ENCODE measurements around the gene DUSP1. TPM values are rescaled to one million over a fixed set of nuclear protein-coding genes. Genes with fewer than 3 reads are reported as not detected.

The DUSP1 gene
- total and polyA plus RNA-seq, 4 experiments from 2014 or later: 18.0 to 879 (median 158) TPM

DNA sequence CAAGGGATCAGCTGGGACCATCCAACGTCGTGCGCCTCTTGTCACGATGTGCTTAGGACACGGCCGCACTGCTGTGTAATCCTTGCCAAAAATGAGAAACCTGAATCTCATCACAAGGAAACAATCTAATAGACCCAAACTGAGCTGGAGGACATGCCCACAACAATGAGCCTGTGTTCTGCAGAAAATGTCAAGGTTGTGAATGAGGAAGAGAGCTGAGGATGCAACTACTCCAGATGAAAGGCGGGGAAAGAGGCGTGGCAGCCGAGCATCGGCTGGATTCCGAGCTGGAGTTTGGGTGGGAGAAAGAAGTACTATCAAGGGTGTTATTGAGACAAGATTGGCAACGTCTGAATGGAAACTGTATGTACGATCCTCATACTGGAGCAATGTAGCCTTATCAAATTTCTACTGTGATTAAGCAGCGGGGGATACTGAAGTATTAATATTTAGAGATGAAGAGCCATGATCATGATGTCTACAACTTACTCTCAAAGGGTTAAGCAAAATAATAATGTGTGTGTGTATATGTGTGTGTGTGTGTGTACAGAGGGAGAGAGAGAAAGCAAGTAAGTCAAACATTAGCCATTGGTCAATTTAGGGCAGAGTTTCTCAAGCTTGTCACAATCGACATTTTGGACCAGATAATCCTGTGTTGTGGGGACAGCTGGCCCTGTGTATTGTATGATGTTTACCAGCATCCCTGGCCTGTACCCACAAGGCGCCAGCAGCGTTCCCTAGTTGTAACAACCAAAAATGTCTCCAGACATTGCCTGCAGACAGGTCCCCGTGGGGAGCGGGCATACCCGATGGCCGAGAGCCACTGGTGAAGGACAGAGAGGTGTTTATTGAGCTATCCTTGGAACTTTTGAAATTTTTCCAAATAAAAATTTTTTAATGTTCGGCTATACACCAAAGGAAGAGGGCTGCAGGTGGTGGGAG is 46.5 kb downstream of the DUSP1 start:
- Mint-ChIP-seq H3K36me3 (no peaks in the 10 kb centered on the region), H3K4me1 (peaks cover 11 to 26% (median 16%) of the 10 kb centered on the region in 4 donors), H3K9me3 (no peaks in the 10 kb centered on the region), H3K27me3 (no peaks in the 10 kb centered on the region), H3K27ac (peak overlapping the region in 3 of 7 donors; percentile 1 to 70 (median 39)), H3K4me3 (no peak overlapping the region)
- H3K36me3 ChIP-seq (ENCODE audit: insufficient read depth, low read length): no peaks in the 10 kb centered on the region
- intact Hi-C loops (cut with micrococcal nuclease): no loop called here
- ChIA-PET POLR2A (ENCODE audit: partially characterized antibody) (interaction anchor here (6.5 to 7.0 kb wide), 2 partner anchors 41 to 46 kb away, joined by 45 to 97 read pairs; partner anchors contain the start of gene DUSP1), CTCF (ENCODE audit: partially characterized antibody) (interaction anchor here (0.8 to 2.3 kb wide), 8 partner anchors 8 to 207 kb away, joined by 3 to 9 read pairs (median 3); no protein-coding TSS in a partner anchor)
- no peak overlapping the region for H3K4me3 ChIP-seq (ENCODE audit: low read length in 2 of 2)
- peaks cover 20% of the 10 kb centered on the region for H3K4me1 ChIP-seq (ENCODE audit: insufficient read depth, low read length)
- H3K27ac ChIP-seq (ENCODE audit: low read depth, low read length): no peak overlapping the region
- no peaks in the 10 kb centered on the region for H3K9me3 ChIP-seq (ENCODE audit: control insufficient read depth in 1 of 2, low read length in 2 of 2)
- DNase-seq: no peak
- no peaks in the 10 kb centered on the region for H3K27me3 ChIP-seq (ENCODE audit: insufficient read depth, low read length)

DNA sequence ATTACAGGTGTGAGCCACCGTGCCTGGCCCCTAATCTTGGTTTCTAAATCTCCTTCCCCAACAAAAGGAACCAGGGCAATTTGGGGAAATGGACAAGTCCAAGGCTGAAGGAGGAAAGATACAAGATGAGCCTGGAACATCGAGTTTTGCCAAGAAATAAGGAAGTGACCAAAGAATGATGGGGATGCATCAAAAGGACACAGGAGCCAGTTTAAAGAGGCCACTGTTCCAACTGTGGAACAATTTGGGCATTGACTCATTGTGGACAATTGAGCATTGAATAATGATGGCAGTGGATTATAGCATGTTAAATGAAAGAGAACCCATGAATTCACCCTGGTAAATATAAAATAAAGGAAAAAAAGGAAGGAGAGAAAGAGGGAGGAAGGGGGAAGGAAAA is 47.5 kb downstream of the DUSP1 start:
- H3K4me3 ChIP-seq (ENCODE audit: low read length in 2 of 2): no peak overlapping the region
- no peak overlapping the region for H3K27ac ChIP-seq (ENCODE audit: low read depth, low read length)
- no peak for DNase-seq
- ChIA-PET CTCF (ENCODE audit: partially characterized antibody) (interaction anchor here (1.2 to 2.4 kb wide), 7 partner anchors 9 to 209 kb away, joined by 3 to 9 read pairs (median 5); no protein-coding TSS in a partner anchor), POLR2A (ENCODE audit: partially characterized antibody) (interaction anchor here (0.6 to 7.0 kb wide), 6 partner anchors 10 to 453 kb away, joined by 3 to 97 read pairs (median 5); partner anchors contain the start of gene DUSP1)
- Mint-ChIP-seq H3K9me3 (no peaks in the 10 kb centered on the region), H3K27me3 (no peaks in the 10 kb centered on the region), H3K4me3 (no peak overlapping the region), H3K36me3 (no peaks in the 10 kb centered on the region), H3K4me1 (peaks cover 11 to 26% (median 16%) of the 10 kb centered on the region in 4 donors), H3K27ac (peak overlapping the region in 1 of 7 donors; percentile 57)
- no peaks in the 10 kb centered on the region for H3K27me3 ChIP-seq (ENCODE audit: insufficient read depth, low read length)
- H3K4me1 ChIP-seq (ENCODE audit: insufficient read depth, low read length): peaks cover 20% of the 10 kb centered on the region
- no peaks in the 10 kb centered on the region for H3K36me3 ChIP-seq (ENCODE audit: insufficient read depth, low read length)
- intact Hi-C loops (cut with micrococcal nuclease): no loop called here
- H3K9me3 ChIP-seq (ENCODE audit: control insufficient read depth in 1 of 2, low read length in 2 of 2): no peaks in the 10 kb centered on the region

DNA sequence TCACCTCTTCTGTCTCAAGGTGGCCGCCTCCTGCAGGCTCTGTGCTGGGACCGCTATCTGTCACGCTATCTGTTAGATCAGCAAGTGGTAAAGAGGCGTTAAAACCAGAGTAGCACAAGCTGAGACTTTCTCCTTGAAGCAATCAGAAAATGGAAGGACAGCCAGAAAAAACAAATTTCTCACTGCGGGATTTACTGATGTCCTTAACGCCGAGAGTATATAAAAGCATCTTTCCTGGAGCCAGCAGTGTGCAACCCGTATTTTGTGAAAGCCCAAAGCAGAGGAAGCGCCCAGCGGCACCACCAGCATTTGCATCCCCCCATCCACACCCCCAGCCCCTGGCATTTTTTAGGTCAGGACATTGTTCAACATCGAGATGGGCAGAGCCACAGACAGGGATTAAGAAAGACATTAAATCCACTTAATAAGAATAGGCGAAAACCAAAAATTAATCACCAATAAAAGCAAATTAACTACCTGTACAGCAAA is 48.6 kb downstream of the DUSP1 start:
- Histone ChIP-seq H3K27me3 (ENCODE audit: insufficient read depth, low read length) (no peaks in the 10 kb centered on the region), H3K9me3 (ENCODE audit: control insufficient read depth in 1 of 2, low read length in 2 of 2) (no peaks in the 10 kb centered on the region), H3K4me1 (ENCODE audit: insufficient read depth, low read length) (peaks cover 20% of the 10 kb centered on the region), H3K36me3 (ENCODE audit: insufficient read depth, low read length) (no peaks in the 10 kb centered on the region), H3K27ac (ENCODE audit: low read depth, low read length) (no peak overlapping the region), H3K4me3 (ENCODE audit: low read length in 2 of 2) (no peak overlapping the region)
- no peaks in the 10 kb centered on the region for H3K9me3 Mint-ChIP-seq
- H3K27ac Mint-ChIP-seq: peak overlapping the region; percentile 33 to 95 (median 67)
- H3K4me3 Mint-ChIP-seq: peak overlapping the region; percentile 17 to 69 (median 60)
- no peaks in the 10 kb centered on the region for H3K27me3 Mint-ChIP-seq
- peaks cover 11 to 26% (median 16%) of the 10 kb centered on the region in 4 donors for H3K4me1 Mint-ChIP-seq
- no peaks in the 10 kb centered on the region for H3K36me3 Mint-ChIP-seq
- ChIA-PET POLR2A (ENCODE audit: partially characterized antibody) (interaction anchor here (0.8 to 7.0 kb wide), 6 partner anchors 9 to 113 kb away, joined by 3 to 97 read pairs (median 6); partner anchors contain the start of gene DUSP1), CTCF (ENCODE audit: partially characterized antibody) (interaction anchor here (0.8 to 2.4 kb wide), 9 partner anchors 10 to 419 kb away, joined by 3 to 7 read pairs (median 4); no protein-coding TSS in a partner anchor)
- intact Hi-C loops (cut with micrococcal nuclease): loop anchor here (1.0 kb wide), 1 partner anchor 43 kb away; no protein-coding TSS in a partner anchor
- peak; percentile 53 to 74 (median 60) for DNase-seq

DNA sequence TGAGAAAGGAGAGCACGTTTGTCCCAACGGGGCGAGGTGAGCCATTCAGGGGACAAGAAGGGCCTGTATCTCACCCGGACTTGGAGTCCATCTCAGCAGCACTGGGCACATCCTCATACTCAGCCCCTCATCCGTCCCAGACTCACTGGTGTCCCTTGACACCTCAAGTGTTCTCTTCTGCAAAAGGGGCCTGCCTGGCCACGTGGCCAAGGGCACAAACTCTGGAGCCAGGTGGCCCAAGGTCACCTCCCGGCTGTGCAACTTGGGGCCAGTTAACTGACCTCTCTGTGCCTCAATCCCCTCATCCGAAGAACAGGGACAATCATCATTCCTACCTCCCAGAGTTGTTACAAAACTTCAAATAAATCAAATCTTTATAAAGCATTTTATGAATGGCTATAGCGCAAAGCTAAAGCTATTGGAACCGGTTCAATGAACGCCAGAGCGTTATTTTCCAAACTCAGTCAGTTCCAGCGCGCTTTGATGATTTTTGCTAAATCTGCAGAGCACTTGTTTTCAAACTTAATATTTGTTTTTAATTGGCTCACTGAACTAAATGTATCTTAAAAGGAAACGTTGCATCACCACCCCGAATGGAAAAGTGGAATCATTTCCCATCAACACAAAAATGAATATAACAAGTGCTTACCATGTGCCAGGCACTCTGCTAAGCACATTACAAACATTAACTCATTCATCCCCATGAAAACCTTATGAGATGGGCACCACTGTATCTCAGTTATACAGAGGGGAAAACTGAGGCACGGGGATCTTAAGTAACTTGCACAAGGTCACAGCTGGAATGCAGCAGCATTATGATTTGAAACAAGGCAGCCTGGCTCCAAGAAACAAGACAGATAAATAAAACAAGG is 49.3 kb downstream of the DUSP1 start:
- Histone ChIP-seq H3K4me3 (ENCODE audit: low read length in 2 of 2) (no peak overlapping the region), H3K4me1 (ENCODE audit: insufficient read depth, low read length) (peaks cover 24% of the 10 kb centered on the region), H3K27me3 (ENCODE audit: insufficient read depth, low read length) (no peaks in the 10 kb centered on the region), H3K27ac (ENCODE audit: low read depth, low read length) (no peak overlapping the region), H3K9me3 (ENCODE audit: control insufficient read depth in 1 of 2, low read length in 2 of 2) (no peaks in the 10 kb centered on the region), H3K36me3 (ENCODE audit: insufficient read depth, low read length) (no peaks in the 10 kb centered on the region)
- ChIA-PET POLR2A (ENCODE audit: partially characterized antibody) (interaction anchor here (0.8 to 7.0 kb wide), 4 partner anchors 8 to 56 kb away, joined by 3 to 97 read pairs (median 24); partner anchors contain the start of gene DUSP1), CTCF (ENCODE audit: partially characterized antibody) (interaction anchor here (1.3 to 2.4 kb wide), 6 partner anchors 12 to 212 kb away, joined by 3 to 7 read pairs (median 4); no protein-coding TSS in a partner anchor)
- Mint-ChIP-seq H3K4me1 (peaks cover 13 to 33% (median 22%) of the 10 kb centered on the region in 4 donors), H3K27me3 (no peaks in the 10 kb centered on the region), H3K4me3 (peak overlapping the region in 5 of 8 donors; percentile 35 to 69 (median 60)), H3K9me3 (no peaks in the 10 kb centered on the region), H3K36me3 (no peaks in the 10 kb centered on the region), H3K27ac (peak overlapping the region in 6 of 7 donors; percentile 50 to 95 (median 77))
- intact Hi-C loops (cut with micrococcal nuclease): loop anchor here (1.0 kb wide), 1 partner anchor 44 kb away; no protein-coding TSS in a partner anchor
- DNase-seq: no peak

DNA sequence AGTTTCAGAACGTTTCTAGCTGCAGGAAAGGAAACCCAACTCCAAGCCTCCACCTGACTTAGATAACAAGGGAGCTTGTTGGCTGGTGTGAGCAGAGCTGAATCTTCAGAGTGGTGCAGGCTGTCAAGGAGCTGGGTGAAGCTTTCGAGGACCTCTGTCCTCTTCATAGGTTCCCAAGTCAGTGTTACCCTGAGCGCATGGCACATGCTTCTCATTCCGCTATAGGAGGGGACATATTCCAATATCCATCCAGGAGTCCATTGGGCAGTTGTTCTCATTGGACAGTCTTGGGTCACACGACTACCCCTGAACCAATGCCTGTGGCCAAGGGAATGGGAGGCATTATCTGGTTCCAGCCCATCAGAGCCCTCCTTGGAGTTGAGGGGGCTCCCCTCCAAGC is 50.3 kb downstream of the DUSP1 start:
- Mint-ChIP-seq H3K4me1 (peaks cover 15 to 34% (median 22%) of the 10 kb centered on the region in 4 donors), H3K36me3 (no peaks in the 10 kb centered on the region), H3K9me3 (no peaks in the 10 kb centered on the region), H3K4me3 (no peak overlapping the region), H3K27ac (peak overlapping the region in 3 of 7 donors; percentile 10 to 72 (median 15)), H3K27me3 (no peaks in the 10 kb centered on the region)
- Histone ChIP-seq H3K4me3 (ENCODE audit: low read length in 2 of 2) (no peak overlapping the region), H3K36me3 (ENCODE audit: insufficient read depth, low read length) (no peaks in the 10 kb centered on the region), H3K9me3 (ENCODE audit: control insufficient read depth in 1 of 2, low read length in 2 of 2) (no peaks in the 10 kb centered on the region), H3K27me3 (ENCODE audit: insufficient read depth, low read length) (no peaks in the 10 kb centered on the region), H3K4me1 (ENCODE audit: insufficient read depth, low read length) (peaks cover 24% of the 10 kb centered on the region), H3K27ac (ENCODE audit: low read depth, low read length) (no peak overlapping the region)
- CTCF ChIA-PET (ENCODE audit: partially characterized antibody): interaction anchor here (1.0 to 3.0 kb wide), 6 partner anchors 50 to 213 kb away, joined by 3 to 18 read pairs (median 5); partner anchors contain the start of gene DUSP1
- POLR2A ChIA-PET (ENCODE audit: partially characterized antibody): interaction anchor here (6.5 to 7.0 kb wide), 2 partner anchors 45 to 50 kb away, joined by 45 to 97 read pairs; partner anchors contain the start of gene DUSP1
- intact Hi-C loops (cut with micrococcal nuclease): no loop called here
- no peak for DNase-seq

DNA sequence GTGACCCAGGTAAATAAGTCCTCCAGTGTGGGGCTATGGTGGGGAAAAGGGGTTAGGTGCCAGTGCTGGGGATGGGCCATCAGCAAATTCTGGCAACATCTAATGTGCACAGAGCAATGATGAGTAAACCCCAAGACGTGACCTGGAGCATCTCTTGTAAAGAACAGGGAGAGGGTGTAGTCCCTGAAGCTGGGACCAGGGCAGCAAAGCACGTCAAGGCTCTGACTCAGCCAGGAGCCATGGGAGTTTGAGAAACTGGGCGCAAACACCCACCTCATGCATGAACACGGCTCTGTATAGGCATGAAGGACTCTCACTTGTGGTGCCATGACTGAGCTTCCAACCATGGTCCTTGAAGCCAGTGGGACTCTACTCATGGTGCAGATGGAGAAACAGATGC is 51.8 kb downstream of the DUSP1 start:
- H3K36me3 ChIP-seq (ENCODE audit: insufficient read depth, low read length): no peaks in the 10 kb centered on the region
- CTCF ChIA-PET (ENCODE audit: partially characterized antibody): interaction anchor here (1.1 to 3.0 kb wide), 3 partner anchors 14 to 212 kb away, joined by 3 to 18 read pairs (median 14); no protein-coding TSS in a partner anchor
- H3K27ac Mint-ChIP-seq: no peak overlapping the region
- no peaks in the 10 kb centered on the region for H3K27me3 Mint-ChIP-seq
- H3K4me1 ChIP-seq (ENCODE audit: insufficient read depth, low read length): peaks cover 24% of the 10 kb centered on the region
- no peaks in the 10 kb centered on the region for H3K9me3 ChIP-seq (ENCODE audit: control insufficient read depth in 1 of 2, low read length in 2 of 2)
- no peaks in the 10 kb centered on the region for H3K27me3 ChIP-seq (ENCODE audit: insufficient read depth, low read length)
- no peaks in the 10 kb centered on the region for H3K9me3 Mint-ChIP-seq
- POLR2A ChIA-PET (ENCODE audit: partially characterized antibody): interaction anchor here (6.5 to 7.0 kb wide), 2 partner anchors 47 to 51 kb away, joined by 45 to 97 read pairs; partner anchors contain the start of gene DUSP1
- peaks cover 17 to 41% (median 25%) of the 10 kb centered on the region in 4 donors for H3K4me1 Mint-ChIP-seq
- H3K4me3 ChIP-seq (ENCODE audit: low read length in 2 of 2): no peak overlapping the region
- H3K27ac ChIP-seq (ENCODE audit: low read depth, low read length): no peak overlapping the region
- H3K36me3 Mint-ChIP-seq: no peaks in the 10 kb centered on the region
- intact Hi-C loops (cut with micrococcal nuclease): no loop called here
- DNase-seq: no peak
- H3K4me3 Mint-ChIP-seq: no peak overlapping the region
